GM19468 (cell line): ENCODE data around the gene CDIPT.

ENCODE experiments used
- ATAC-seq: cut with Tn5 transposase; IDR thresholded peaks from one replicate; pipeline ENCODE4 v1.9.1; 2021; ENCODE audit warnings: mild to moderate bottlenecking, moderate library complexity, moderate number of reproducible peaks; ENCODE audit not compliant: unreplicated experiment; ENCODE audit errors: extremely low read depth

CDIPT gene

GRCh38 chr16:29813644-29814562, 49.1 kb downstream of the CDIPT start:
- ATAC-seq = no peak

GRCh38 chr16:29812754-29813643, 50.0 kb downstream of the CDIPT start:
- no peak for ATAC-seq

DNA sequence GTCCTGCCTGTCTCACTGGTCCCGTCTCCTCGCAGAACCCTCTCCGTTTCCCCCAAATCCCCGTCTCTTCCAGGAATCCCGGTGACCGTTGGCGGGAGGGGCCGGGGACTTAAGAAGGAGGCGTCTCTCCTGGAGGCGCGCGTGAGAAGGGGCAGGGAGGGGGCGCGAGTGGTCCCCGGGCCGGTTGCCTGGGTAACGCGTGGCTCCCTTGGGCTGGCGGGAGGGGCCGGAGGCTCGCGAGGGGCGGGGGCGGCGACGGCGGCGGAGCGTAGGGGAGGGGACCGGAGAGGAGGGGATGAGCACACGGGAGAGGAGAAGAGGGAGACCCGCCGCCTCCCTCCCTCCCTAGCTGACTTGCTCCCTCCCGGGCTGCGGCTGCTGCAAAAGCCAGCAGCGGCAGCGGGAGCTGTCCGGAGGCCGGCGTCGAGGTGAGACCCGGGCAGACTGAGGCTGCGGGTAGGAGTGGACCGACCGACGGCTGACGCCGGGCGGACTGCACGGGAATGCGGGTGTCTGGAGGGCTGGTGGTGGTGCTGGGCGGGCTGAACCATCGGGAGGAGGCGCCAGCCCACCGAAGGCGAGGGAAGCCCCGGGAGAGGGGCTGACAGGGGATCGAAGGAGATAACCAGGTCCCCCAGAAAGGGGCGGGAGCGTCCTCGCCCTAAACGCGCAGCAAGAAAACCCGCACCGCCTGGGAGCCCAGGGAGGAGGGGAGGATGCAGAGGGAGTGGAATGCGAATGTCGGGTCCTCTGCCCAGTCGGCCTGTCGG, 50.9 kb downstream of the CDIPT start, which contains the start of gene PRRT2:
Gene PRRT2, plus strand, starts transcription at position 298 of the 770 bp plus-strand sequence. CDS start 862 bp downstream, outside the sequence.
- no peak for ATAC-seq

- no peak for ATAC-seq
These were observed 51.7 kb downstream of the CDIPT start for GRCh38 chr16:29811170-29811895.

DNA sequence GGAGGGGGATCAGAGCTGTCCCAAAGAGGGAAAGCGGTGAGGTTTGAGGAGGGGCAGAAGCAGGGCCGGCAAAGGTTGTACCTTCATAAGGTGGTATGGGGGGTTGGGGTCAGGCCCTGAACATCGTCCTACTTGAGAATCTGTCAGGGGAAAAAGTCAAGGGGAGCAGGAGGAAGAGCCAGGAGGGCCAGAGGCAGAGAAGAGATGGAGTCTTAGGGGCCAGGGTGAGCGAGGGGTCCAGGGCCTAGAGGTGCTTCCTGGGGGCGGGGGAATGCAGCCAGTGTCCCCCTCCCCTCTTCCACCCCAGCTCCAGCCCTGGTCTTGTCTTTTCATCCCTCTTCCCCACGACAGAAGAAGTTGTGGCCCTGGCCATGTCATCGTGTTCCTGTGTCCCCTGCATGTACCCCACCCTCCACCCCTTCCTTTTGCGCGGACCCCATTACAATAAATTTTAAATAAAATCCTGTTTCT, 52.3 kb downstream of the CDIPT start:
- no peak for ATAC-seq

- ATAC-seq = no peak
These were observed 53.0 kb downstream of the CDIPT start for GRCh38 chr16:29809850-29810698.

GRCh38 chr16:29809031-29809747, 53.8 kb downstream of the CDIPT start:
- no peak for ATAC-seq
